NB4 (cell line): Measurements from ENCODE around the gene GABRR2.

Experiments used
- MYC ChIP-seq: IDR thresholded peaks from 2 replicates; pipeline ENCODE4 v1.6.1; 2011; ENCODE audit warnings: low read depth, low read length
- TF ChIP-seq, protein P1 (sequence below): IDR thresholded peaks from one replicate; pipeline ENCODE4 v1.5.1; 2012; ENCODE audit warnings: low read depth, low read length
- TF ChIP-seq, protein P2 (sequence below): IDR thresholded peaks from 2 replicates; pipeline ENCODE4 v1.6.1; 2011; ENCODE audit warnings: low read depth, low read length

DNA sequence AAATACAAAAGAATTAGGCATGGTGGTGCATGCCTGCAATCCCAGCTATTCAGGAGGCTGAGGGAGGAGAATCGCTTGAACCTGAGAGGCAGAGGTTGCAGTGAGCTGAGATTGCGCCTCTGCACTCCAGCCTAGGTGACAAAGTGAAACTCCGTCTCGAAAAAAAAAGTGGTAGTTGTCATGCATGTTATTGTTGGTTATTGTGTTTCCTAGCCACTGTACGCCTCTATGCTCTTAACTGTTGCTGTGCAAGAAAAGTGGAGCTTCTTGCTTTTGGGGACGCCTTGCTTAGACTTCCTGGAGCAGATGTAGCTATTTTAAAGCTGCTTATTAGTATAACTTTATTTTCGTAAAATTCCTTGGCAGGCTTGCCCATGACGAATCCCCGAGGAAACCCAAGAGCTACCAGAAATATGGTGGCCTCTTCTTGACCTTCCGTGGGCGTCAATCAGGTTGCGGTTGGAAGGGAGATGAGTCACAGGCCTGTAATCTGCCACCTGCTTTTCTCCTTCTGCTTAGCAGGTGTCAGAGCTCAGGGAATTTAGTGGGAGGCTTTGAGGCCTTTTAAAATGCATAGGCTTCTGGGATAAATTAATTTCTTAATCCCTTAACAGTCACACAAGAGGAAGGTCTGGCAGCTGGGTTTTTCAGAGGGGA is 17.3 kb downstream of the GABRR2 start:
- TF ChIP-seq, protein P1, sequence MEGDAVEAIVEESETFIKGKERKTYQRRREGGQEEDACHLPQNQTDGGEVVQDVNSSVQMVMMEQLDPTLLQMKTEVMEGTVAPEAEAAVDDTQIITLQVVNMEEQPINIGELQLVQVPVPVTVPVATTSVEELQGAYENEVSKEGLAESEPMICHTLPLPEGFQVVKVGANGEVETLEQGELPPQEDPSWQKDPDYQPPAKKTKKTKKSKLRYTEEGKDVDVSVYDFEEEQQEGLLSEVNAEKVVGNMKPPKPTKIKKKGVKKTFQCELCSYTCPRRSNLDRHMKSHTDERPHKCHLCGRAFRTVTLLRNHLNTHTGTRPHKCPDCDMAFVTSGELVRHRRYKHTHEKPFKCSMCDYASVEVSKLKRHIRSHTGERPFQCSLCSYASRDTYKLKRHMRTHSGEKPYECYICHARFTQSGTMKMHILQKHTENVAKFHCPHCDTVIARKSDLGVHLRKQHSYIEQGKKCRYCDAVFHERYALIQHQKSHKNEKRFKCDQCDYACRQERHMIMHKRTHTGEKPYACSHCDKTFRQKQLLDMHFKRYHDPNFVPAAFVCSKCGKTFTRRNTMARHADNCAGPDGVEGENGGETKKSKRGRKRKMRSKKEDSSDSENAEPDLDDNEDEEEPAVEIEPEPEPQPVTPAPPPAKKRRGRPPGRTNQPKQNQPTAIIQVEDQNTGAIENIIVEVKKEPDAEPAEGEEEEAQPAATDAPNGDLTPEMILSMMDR = no peak
- TF ChIP-seq, protein P2, sequence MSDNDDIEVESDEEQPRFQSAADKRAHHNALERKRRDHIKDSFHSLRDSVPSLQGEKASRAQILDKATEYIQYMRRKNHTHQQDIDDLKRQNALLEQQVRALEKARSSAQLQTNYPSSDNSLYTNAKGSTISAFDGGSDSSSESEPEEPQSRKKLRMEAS = peak; percentile 60
- peak; percentile 68 for TF ChIP-seq MYC
